ENCODE results near the gene C7. TPM values are rescaled to one million over a fixed set of nuclear protein-coding genes. Genes with fewer than 3 reads are reported as not detected.
A peak's percentile ranks its signal among the peaks of the same experiment; 100 is the strongest.

C7 gene
- total RNA-seq, 2 donors from 2014 or later = 429 to 582 TPM

- intact Hi-C loops (cut with DNase I) = no loop called here
- DNase-seq = peak; percentile 47
- peak; percentile 53 to 72 for ATAC-seq
Observed at GRCh38 chr5:40911266-40911665, 2.0 kb downstream of the C7 start.

GRCh38 chr5:40914835-40915234 lies 5.5 kb downstream of the C7 start:
- DNase-seq = no peak
- intact Hi-C loops (cut with DNase I) = no loop called here
- peak; percentile 21 to 70 for ATAC-seq

DNA sequence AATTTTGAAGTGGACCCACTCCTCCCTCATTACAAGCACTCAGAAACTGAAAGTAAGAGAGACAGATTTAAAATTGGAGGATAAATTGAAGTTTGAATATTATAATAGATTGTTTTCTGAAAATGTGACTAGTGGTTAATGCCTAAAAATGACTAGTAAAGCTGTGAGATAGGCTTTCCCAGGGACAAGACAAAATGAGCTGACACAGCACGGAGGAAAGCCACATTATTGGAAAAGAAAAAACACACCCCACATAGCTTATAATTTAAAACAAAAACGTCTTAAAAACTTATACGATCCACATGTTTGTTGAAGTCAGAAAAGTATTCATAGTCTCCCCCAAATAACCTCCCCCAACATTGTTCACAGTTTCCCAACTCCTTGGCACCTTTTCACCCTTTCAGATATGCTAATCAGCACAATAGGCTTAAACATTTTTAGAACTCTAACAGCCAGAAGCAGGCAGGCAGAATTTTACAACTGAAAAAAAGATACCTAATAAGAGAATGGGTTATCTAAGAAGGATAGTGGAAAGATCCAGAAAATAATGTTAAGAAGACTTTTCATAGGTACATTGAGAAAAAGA lies 6.1 kb downstream of the C7 start:
- intact Hi-C loops (cut with DNase I) = no loop called here
- DNase-seq = no peak
- ATAC-seq = peak in 1 of 2 donors; percentile 27

DNA sequence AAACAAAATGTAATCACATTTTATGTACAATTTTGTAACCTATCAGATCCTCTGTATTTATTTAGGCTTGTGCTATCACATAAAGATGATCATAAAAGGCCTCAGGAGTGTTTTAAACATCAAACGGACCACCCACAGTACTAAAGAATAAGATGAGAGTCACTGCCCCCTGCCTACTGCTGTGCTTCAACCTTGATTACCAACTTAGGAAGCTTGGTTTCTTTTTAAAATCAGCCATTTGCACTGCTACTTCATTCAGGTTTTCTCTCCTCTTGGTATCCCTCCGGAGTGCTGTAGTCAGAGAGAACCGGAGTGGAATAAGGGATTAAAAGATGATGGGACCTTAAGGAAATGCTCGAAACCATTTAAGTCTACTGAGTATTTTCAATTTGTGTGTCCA lies 6.9 kb downstream of the C7 start:
- no peak for ATAC-seq
- intact Hi-C loops (cut with DNase I) = no loop called here
- no peak for DNase-seq

DNA sequence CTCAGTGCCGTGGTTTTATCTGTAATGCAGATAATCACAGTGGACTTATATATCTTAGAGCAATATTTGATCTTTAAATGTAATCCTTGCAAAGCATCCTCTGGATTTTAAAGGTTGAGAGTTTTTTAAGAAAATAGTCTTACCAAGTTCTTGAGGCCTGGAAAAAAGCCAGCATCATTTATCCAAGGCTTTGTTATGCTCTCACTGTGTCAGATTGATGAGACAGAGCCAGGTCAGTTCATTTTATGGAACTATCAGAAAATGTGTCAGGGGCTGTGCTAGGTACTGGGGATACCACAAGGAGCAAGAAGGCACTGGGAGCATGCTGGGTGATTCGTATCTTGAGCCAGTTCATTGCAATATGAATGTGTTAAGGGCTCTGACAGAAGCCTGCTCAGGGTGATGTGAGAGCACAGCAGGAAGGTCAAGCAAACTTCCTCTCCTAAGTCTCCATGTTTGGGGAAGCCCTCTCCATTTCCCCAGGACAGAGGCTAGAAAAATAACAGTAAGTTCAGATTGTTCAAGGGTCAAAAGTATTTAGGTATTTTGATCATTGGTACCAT lies 19.7 kb downstream of the C7 start:
- DNase-seq (no peak), ATAC-seq (no peak)
- intact Hi-C loops (cut with DNase I) = no loop called here

DNA sequence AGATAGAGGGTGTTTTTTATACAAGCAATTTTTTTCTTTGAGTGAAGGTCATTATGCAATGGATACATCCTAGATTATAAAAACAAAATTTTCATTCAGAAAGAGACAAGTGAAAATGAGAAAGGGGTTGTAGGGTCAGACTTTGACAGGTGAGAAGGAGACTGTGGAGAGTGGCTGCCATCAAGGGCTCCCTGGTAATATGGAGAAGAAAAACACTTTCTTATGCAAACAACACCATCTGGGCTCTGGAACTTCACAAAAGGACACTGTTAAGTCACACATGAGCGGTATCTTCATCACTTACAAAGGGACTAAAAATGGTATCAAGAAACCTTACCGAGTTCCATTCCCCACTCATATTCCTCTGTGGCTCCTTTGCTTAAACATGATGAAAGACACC lies 23.5 kb downstream of the C7 start:
- no peak for ATAC-seq
- intact Hi-C loops (cut with DNase I) = no loop called here

GRCh38 chr5:40937075-40937474 lies 27.8 kb downstream of the C7 start:
- ATAC-seq = no peak
- intact Hi-C loops (cut with DNase I) = no loop called here

More for the DNA sequence above, 23.5 kb downstream of the C7 start:
- DNase-seq = no peak

GRCh38 chr5:40939753-40940152 lies 30.5 kb downstream of the C7 start:
- DNase-seq (no peak), ATAC-seq (no peak)
- intact Hi-C loops (cut with DNase I) = no loop called here

More at GRCh38 chr5:40937075-40937474, 27.8 kb downstream of the C7 start:
- no peak for DNase-seq

DNA sequence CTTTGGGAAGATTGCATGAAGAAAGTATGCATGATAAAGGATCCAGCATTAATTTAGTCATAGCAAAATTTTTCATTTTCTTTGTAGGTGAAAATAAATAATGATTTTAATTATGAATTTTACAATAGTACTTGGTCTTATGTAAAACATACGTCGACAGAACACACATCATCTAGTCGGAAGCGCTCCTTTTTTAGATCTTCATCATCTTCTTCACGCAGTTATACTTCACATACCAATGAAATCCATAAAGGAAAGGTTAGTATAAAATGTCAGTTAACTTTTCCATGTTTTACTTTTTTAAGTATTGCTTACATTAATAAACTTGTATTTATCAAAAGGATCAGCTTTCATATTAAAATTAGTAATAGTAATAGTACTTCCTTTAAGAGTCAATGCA lies 35.8 kb downstream of the C7 start:
- no peak for ATAC-seq
- intact Hi-C loops (cut with DNase I) = no loop called here

GRCh38 chr5:40955313-40955712 lies 46.0 kb downstream of the C7 start:
- ATAC-seq = no peak
- DNase-seq = no peak
- intact Hi-C loops (cut with DNase I) = no loop called here

More for the DNA sequence above, 35.8 kb downstream of the C7 start:
- no peak for DNase-seq

DNA sequence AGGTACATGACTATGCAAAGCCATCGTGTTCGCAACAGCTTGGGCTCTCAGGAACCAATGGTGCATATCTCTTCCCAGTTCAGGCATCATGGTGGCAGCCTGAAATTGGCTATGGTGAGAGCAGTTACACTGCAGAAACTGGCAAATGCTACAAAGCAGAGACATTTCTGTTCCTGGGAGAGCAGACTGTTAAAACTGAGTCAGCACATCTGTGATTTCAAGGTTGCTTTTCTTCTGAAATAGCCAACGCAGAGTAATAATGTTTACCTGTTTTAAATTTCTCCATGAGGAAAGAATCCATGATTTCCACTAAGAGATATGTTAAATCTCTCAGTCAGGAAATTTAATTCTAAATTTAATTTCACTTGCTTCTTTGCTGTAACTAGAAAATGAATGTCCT lies 47.8 kb downstream of the C7 start:
- intact Hi-C loops (cut with DNase I) = no loop called here
- no peak for ATAC-seq

GRCh38 chr5:40958811-40959210 lies 49.5 kb downstream of the C7 start:
- no peak for ATAC-seq
- DNase-seq = no peak
- intact Hi-C loops (cut with DNase I) = no loop called here

More for the DNA sequence above, 47.8 kb downstream of the C7 start:
- no peak for DNase-seq

DNA sequence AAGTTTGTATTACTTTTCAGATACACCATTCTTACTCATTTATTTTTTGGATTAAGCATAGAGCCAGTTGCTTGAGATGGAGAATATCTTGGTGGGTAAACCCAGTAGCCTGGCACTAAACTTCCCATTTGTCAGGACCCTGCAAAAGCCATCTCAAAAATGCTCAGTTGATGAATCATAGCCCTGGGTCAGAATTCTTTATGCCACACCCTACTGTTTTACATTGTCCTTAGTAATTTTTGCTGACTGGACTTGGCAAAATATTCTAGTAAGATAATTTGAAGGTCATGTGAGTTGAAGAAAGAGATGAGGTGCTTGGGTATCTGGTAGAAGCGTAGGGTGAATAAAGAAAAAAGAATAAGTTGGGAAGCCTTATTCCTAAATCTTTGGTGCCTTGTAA lies 50.7 kb downstream of the C7 start:
- no peak for DNase-seq
- no peak for ATAC-seq
- intact Hi-C loops (cut with DNase I) = no loop called here

GRCh38 chr5:40962207-40962955 lies 53.1 kb downstream of the C7 start:
- intact Hi-C loops (cut with DNase I) = loop anchor here in 1 of 2 donors (2.0 kb wide), 1 partner anchor 58 kb away; no protein-coding TSS in a partner anchor
- DNase-seq (no peak), ATAC-seq (no peak)

DNA sequence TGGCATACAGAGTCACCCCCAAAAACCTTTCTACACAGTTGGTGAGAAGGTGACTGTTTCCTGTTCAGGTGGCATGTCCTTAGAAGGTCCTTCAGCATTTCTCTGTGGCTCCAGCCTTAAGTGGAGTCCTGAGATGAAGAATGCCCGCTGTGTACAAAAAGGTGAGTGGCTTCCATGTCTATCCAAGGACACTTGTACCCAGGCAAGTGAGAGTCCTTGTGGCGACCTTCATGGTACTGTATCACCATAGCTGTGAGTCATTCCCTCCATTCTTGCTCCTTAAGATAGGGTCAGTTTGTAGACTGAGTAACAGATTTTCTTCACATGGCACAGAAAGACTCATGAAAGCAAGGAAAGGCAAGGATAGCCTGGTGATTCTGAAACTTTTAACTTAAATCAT lies 63.1 kb downstream of the C7 start:
- DNase-seq = no peak
- no peak for ATAC-seq
- intact Hi-C loops (cut with DNase I) = no loop called here

- intact Hi-C loops (cut with DNase I) = no loop called here
- no peak for DNase-seq
- ATAC-seq = no peak
Observed at GRCh38 chr5:40973364-40974004, 64.2 kb downstream of the C7 start.

DNA sequence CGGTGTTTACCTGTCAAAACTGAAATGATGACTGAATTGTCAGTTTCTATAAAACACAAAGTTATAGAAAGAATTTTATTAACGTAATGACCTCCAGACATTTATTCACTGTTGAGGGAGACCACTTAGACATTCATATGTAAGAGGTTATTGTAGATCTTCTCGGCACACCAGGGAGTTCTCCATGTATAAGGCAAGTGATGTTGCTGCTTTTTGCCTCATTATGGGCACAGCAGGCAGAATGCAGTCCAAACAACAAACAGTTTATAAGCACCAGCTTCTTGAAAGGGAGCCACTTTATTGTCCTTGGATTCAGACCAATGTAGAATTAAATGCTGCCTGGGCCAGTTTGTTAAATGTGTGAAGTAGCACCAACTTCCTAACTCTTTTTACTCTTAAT lies 66.7 kb downstream of the C7 start:
- intact Hi-C loops (cut with DNase I) = no loop called here
- ATAC-seq (no peak), DNase-seq (no peak)

DNA sequence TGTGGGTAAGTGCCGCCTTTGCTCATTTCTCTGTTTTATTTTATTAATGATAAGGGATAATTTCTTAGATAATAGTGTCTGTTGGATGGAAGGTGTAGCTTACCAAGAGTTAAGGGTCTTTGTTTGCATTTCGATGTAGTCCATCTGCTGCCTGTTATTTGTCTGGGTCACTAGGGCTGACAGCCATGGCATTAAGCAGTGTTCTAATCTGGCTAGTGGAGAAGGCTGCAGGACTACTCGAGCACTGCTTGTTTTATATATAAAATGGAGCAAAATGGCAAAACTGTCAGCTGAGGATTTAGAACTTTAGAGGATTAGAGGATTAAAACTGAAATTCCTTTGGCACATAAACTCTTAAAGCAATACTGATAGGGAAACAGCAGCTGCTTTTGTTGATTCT lies 67.5 kb downstream of the C7 start:
- DNase-seq (no peak), ATAC-seq (no peak)
- intact Hi-C loops (cut with DNase I) = no loop called here

- intact Hi-C loops (cut with DNase I) = no loop called here
- no peak for DNase-seq
- no peak for ATAC-seq
Observed at GRCh38 chr5:40981420-40981819, 72.1 kb downstream of the C7 start.

GRCh38 chr5:40983781-40984180 lies 74.5 kb downstream of the C7 start:
- ATAC-seq = no peak
- no peak for DNase-seq
- intact Hi-C loops (cut with DNase I) = no loop called here

Measured in left cardiac atrium (tissue), 4 donors.